ENCODE results near the gene AK4. TPM values are rescaled to one million over a fixed set of nuclear protein-coding genes. Genes with fewer than 3 reads are reported as not detected.
"Not testable (repeated sequence)": the region's sequence is repeated elsewhere in the genome, so short reads cannot be mapped to it uniquely, and the experiment has no call there.

AK4 gene
- total RNA-seq, 3 donors from 2014 or later (not counting 1 experiment from before 2014, with no cell fraction given) = 0.32 to 1.6 (median 0.75) TPM

GRCh38 chr1:65163201-65163805 lies 15.3 kb downstream of the AK4 start:
- 46% methylated on average over 11 of the region's 11 CpGs for WGBS (ENCODE audit: insufficient coverage)
- DNase-seq (no peak), ATAC-seq (no peak)
- TF ChIP-seq CTCF (IDR thresholded peaks at IDR 0.05) = no peak
- no peaks in the 10 kb centered on the region for H3K9me3 ChIP-seq (ENCODE audit: control insufficient read depth, insufficient read depth, low read length)
- Mint-ChIP-seq H3K27ac (no peak overlapping the region), H3K4me1 (no peaks in the 10 kb centered on the region), H3K27me3 (ENCODE audit: low read depth in 2 of 2) (peaks cover 18 to 26% of the 10 kb centered on the region in 2 donors), H3K4me3 (no peak overlapping the region), H3K9me3 (no peaks in the 10 kb centered on the region), H3K36me3 (no peaks in the 10 kb centered on the region)
- intact Hi-C loops (cut with micrococcal nuclease) = no loop called here
- no peaks in the 10 kb centered on the region for H3K27me3 ChIP-seq (ENCODE audit: control insufficient read depth, insufficient read depth, low read length)
- H3K27ac ChIP-seq (ENCODE audit: low read length) = no peak overlapping the region
- H3K36me3 ChIP-seq (ENCODE audit: control insufficient read depth, insufficient read depth, low read length) = no peaks in the 10 kb centered on the region
- no peaks in the 10 kb centered on the region for H3K4me1 ChIP-seq (ENCODE audit: control insufficient read depth, insufficient read depth, low read length)
- H3K4me3 ChIP-seq (ENCODE audit: low read length) = no peak overlapping the region

GRCh38 chr1:65164101-65164500 lies 16.1 kb downstream of the AK4 start:
- H3K9me3 ChIP-seq (ENCODE audit: control insufficient read depth, insufficient read depth, low read length); intact Hi-C loops (cut with micrococcal nuclease); H3K27ac ChIP-seq (ENCODE audit: low read length); H3K27ac Mint-ChIP-seq; H3K27me3 ChIP-seq (ENCODE audit: control insufficient read depth, insufficient read depth, low read length); H3K9me3 Mint-ChIP-seq; H3K4me1 ChIP-seq (ENCODE audit: control insufficient read depth, insufficient read depth, low read length); H3K4me3 ChIP-seq (ENCODE audit: low read length); H3K4me3 Mint-ChIP-seq; H3K36me3 ChIP-seq (ENCODE audit: control insufficient read depth, insufficient read depth, low read length); H3K36me3 Mint-ChIP-seq; DNase-seq; H3K4me1 Mint-ChIP-seq; ATAC-seq: not testable (repeated sequence)
- peaks cover 22 to 26% of the 10 kb centered on the region in 2 donors for H3K27me3 Mint-ChIP-seq (ENCODE audit: low read depth in 2 of 2)
- 98% methylated on average over 3 of the region's 3 CpGs for WGBS (ENCODE audit: insufficient coverage)

GRCh38 chr1:65164633-65165032 lies 16.6 kb downstream of the AK4 start:
- Mint-ChIP-seq H3K27ac (no peak overlapping the region), H3K4me3 (no peak overlapping the region), H3K4me1 (no peaks in the 10 kb centered on the region), H3K36me3 (no peaks in the 10 kb centered on the region), H3K9me3 (no peaks in the 10 kb centered on the region), H3K27me3 (ENCODE audit: low read depth in 2 of 2) (peaks cover 26 to 27% of the 10 kb centered on the region in 2 donors)
- ATAC-seq (no peak), DNase-seq (no peak)
- no peaks in the 10 kb centered on the region for H3K36me3 ChIP-seq (ENCODE audit: control insufficient read depth, insufficient read depth, low read length)
- intact Hi-C loops (cut with micrococcal nuclease) = no loop called here
- no peaks in the 10 kb centered on the region for H3K27me3 ChIP-seq (ENCODE audit: control insufficient read depth, insufficient read depth, low read length)
- H3K4me3 ChIP-seq (ENCODE audit: low read length) = no peak overlapping the region
- no peak overlapping the region for H3K27ac ChIP-seq (ENCODE audit: low read length)
- no peaks in the 10 kb centered on the region for H3K9me3 ChIP-seq (ENCODE audit: control insufficient read depth, insufficient read depth, low read length)
- H3K4me1 ChIP-seq (ENCODE audit: control insufficient read depth, insufficient read depth, low read length) = no peaks in the 10 kb centered on the region
- TF ChIP-seq CTCF (IDR thresholded peaks at IDR 0.05) = no peak

- WGBS (ENCODE audit: insufficient coverage) = 46% methylated on average over 5 of the region's 5 CpGs
- H3K36me3 ChIP-seq (ENCODE audit: control insufficient read depth, insufficient read depth, low read length) = no peaks in the 10 kb centered on the region
Observed at GRCh38 chr1:65165269-65165993, 17.4 kb downstream of the AK4 start.

More at GRCh38 chr1:65165269-65165993, 17.4 kb downstream of the AK4 start:
- Histone ChIP-seq H3K9me3 (ENCODE audit: control insufficient read depth, insufficient read depth, low read length) (no peaks in the 10 kb centered on the region), H3K4me1 (ENCODE audit: control insufficient read depth, insufficient read depth, low read length) (no peaks in the 10 kb centered on the region), H3K27me3 (ENCODE audit: control insufficient read depth, insufficient read depth, low read length) (no peaks in the 10 kb centered on the region), H3K4me3 (ENCODE audit: low read length) (no peak overlapping the region), H3K27ac (ENCODE audit: low read length) (no peak overlapping the region)
- Mint-ChIP-seq H3K4me3 (no peak overlapping the region), H3K36me3 (no peaks in the 10 kb centered on the region), H3K4me1 (no peaks in the 10 kb centered on the region), H3K27ac (no peak overlapping the region), H3K9me3 (no peaks in the 10 kb centered on the region), H3K27me3 (ENCODE audit: low read depth in 2 of 2) (peaks cover 27 to 29% of the 10 kb centered on the region in 2 donors)
- intact Hi-C loops (cut with micrococcal nuclease) = no loop called here
- TF ChIP-seq CTCF (IDR thresholded peaks at IDR 0.05) = no peak
- DNase-seq (no peak), ATAC-seq (no peak)

Data from natural killer cell (primary cell).